Esophagus squamous epithelium (tissue), 5 donors: Measurements from ENCODE around the gene POU3F3. TPM values are rescaled to one million over a fixed set of nuclear protein-coding genes. Genes with fewer than 3 reads are reported as not detected.

Experiments used
- DNase-seq: peaks from one replicate; lab custom pipeline; 2025; lab: John Stamatoyannopoulos, UW
- H3K27ac ChIP-seq, 4 donors: fragments of 200-600 bp; sonication (generic); one replicate each; pipeline ENCODE4 v1.5.1; 2016 to 2019; ENCODE audit warnings: mild to moderate bottlenecking in 1 of 4
- H3K27me3 ChIP-seq, 4 donors: fragments of 200-600 bp; sonication (generic); 1 replicate in 3 of 4; 2 replicates in 1 of 4; pipeline versions ENCODE4 v1.5.1 to v1.6.0; 2017 to 2021; ENCODE audit warnings: antibody characterized with exemption in 1 of 4
- H3K36me3 ChIP-seq, 3 donors: fragments of 200-600 bp; sonication (generic); one replicate each; pipeline ENCODE4 v1.5.1; 2016 to 2019
- H3K4me1 ChIP-seq, 3 donors: fragments of 200-600 bp; sonication (generic); one replicate each; pipeline ENCODE4 v1.5.1; 2017 to 2019
- H3K4me3 ChIP-seq, 4 donors: fragments of 200-600 bp; sonication (generic); 1 replicate in 3 of 4; 2 replicates in 1 of 4; pipeline ENCODE4 v1.5.1; 2016 to 2019; ENCODE audit warnings: mild to moderate bottlenecking in 2 of 4, moderate library complexity in 1 of 4
- H3K9me3 ChIP-seq, 3 donors: fragments of 200-600 bp; sonication (generic); one replicate each; pipeline ENCODE4 v1.5.1; 2016 to 2019
- CTCF ChIP-seq, 6 experiments: fragments of 450-650 bp in 4 of 6; fragments of 200-600 bp in 2 of 6; sonication (generic) in 2 of 6; IDR thresholded peaks; one replicate each; pipeline ENCODE4 v1.5.1; 2016 to 2019; ENCODE audit warnings: antibody characterized with exemption in 6 of 6, mild to moderate bottlenecking in 4 of 6, moderate library complexity in 4 of 6
- POLR2A ChIP-seq, 4 donors: fragments of 450-650 bp; IDR thresholded peaks; one replicate each; pipeline ENCODE4 v1.6.1; 2017; ENCODE audit warnings: antibody characterized with exemption in 4 of 4, mild to moderate bottlenecking in 4 of 4, moderate library complexity in 3 of 4
- WGBS, 2 donors: methylation state at CpG; one replicate each; pipeline ENCODE4 v1.1.5; 2018; 5-methylcytosine and 5-hydroxymethylcytosine counted together
- intact Hi-C: fragments of 100-400 bp; cut with DNase I; formaldehyde crosslinking; loops from one replicate; pipeline ENCODE4 v1.15.0; 2022
- total RNA-seq, 4 donors: library from RNA; depleted of rRNA; stranded (reverse); fragments of >200 nt; gene quantifications; one replicate each; pipeline ENCODE4 v1.1.0, GENCODE V29; 2016
- donor health status: DM: yes; HTN: yes; CAD: no.

The POU3F3 gene
- total RNA-seq, 4 donors from 2014 or later: 0.09 TPM; not detected in 3

GRCh38 chr2:104820126-104820525 is 33.8 kb upstream of the POU3F3 start:
- no peaks in the 10 kb centered on the region for H3K4me1 ChIP-seq
- H3K27me3 ChIP-seq: peaks cover 0 to 6% (median 0%) of the 10 kb centered on the region in 4 donors
- no peak overlapping the region for H3K27ac ChIP-seq
- no peaks in the 10 kb centered on the region for H3K9me3 ChIP-seq
- intact Hi-C loops: no loop called here
- H3K36me3 ChIP-seq: no peaks in the 10 kb centered on the region
- TF ChIP-seq POLR2A (IDR thresholded peaks at IDR 0.05) (no peak), CTCF (IDR thresholded peaks at IDR 0.05) (no peak)
- no peak overlapping the region for H3K4me3 ChIP-seq
- WGBS, 2 donors: 57 to 59% methylated on average over 3 of the region's 3 CpGs
- no peak for DNase-seq

GRCh38 chr2:104825124-104825865 is 28.6 kb upstream of the POU3F3 start:
- WGBS, 2 donors: 56 to 70% methylated on average over 3 of the region's 3 CpGs
- Histone ChIP-seq H3K36me3 (no peaks in the 10 kb centered on the region), H3K27me3 (peaks cover 0 to 7% (median 0%) of the 10 kb centered on the region in 4 donors), H3K4me3 (no peak overlapping the region), H3K4me1 (no peaks in the 10 kb centered on the region), H3K9me3 (no peaks in the 10 kb centered on the region), H3K27ac (no peak overlapping the region)
- TF ChIP-seq POLR2A (IDR thresholded peaks at IDR 0.05) (no peak), CTCF (IDR thresholded peaks at IDR 0.05) (no peak)
- DNase-seq: no peak
- intact Hi-C loops: no loop called here

GRCh38 chr2:104826016-104826415 is 27.9 kb upstream of the POU3F3 start:
- no peak for DNase-seq
- intact Hi-C loops: no loop called here
- H3K4me3 ChIP-seq: no peak overlapping the region
- no peak overlapping the region for H3K27ac ChIP-seq
- peaks cover 0 to 8% (median 0%) of the 10 kb centered on the region in 4 donors for H3K27me3 ChIP-seq
- H3K4me1 ChIP-seq: no peaks in the 10 kb centered on the region
- 42 to 45% methylated on average over 2 of the region's 2 CpGs for WGBS, 2 donors
- H3K9me3 ChIP-seq: no peaks in the 10 kb centered on the region
- H3K36me3 ChIP-seq: no peaks in the 10 kb centered on the region
- TF ChIP-seq CTCF (IDR thresholded peaks at IDR 0.05): no peak
- no peak for TF ChIP-seq POLR2A (IDR thresholded peaks at IDR 0.05)

GRCh38 chr2:104831742-104832141 is 22.2 kb upstream of the POU3F3 start:
- H3K36me3 ChIP-seq: no peaks in the 10 kb centered on the region

More at GRCh38 chr2:104831742-104832141, 22.2 kb upstream of the POU3F3 start:
- H3K27ac ChIP-seq: no peak overlapping the region
- TF ChIP-seq CTCF (IDR thresholded peaks at IDR 0.05) (no peak), POLR2A (IDR thresholded peaks at IDR 0.05) (no peak)
- intact Hi-C loops: no loop called here
- WGBS, 2 donors: 50% methylated on average over 1 of the region's 1 CpG; no CpG with 5 or more reads in 1 of the 2 donors
- no peaks in the 10 kb centered on the region for H3K4me1 ChIP-seq
- no peak overlapping the region for H3K4me3 ChIP-seq
- H3K27me3 ChIP-seq: peaks cover 0 to 18% (median 0%) of the 10 kb centered on the region in 4 donors
- no peak for DNase-seq
- no peaks in the 10 kb centered on the region for H3K9me3 ChIP-seq
